HG02763 (cell line): ENCODE measurements around the gene NRG3.
"Not testable (repeated sequence)": the region's sequence is repeated elsewhere in the genome, so short reads cannot be mapped to it uniquely, and the experiment has no call there.

ENCODE experiments used
- ATAC-seq: cut with Tn5 transposase; IDR thresholded peaks from one replicate; pipeline ENCODE4 v1.9.1; 2021; ENCODE audit warnings: mild to moderate bottlenecking, moderate library complexity; ENCODE audit not compliant: unreplicated experiment

NRG3 gene

DNA sequence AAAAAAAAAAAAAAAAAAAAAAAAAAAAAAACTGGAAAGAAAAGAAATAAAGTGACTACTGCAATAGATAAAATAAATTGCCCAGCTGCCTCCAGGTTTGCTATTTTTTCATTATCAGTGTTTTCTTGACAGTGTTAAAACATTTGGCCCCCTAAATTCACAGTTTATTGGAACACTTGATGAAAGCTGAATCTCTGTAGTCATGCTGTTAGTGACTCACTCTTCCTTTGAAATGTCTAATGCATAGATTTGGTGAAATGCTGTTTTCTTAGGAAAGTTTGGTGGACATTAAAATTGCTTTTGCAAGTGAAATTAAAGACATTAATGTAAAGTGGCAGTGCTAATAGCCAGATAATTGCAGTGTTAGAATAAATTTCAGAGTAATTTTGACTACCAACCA lies 785.2 kb downstream of the NRG3 start:
- no peak for ATAC-seq

DNA sequence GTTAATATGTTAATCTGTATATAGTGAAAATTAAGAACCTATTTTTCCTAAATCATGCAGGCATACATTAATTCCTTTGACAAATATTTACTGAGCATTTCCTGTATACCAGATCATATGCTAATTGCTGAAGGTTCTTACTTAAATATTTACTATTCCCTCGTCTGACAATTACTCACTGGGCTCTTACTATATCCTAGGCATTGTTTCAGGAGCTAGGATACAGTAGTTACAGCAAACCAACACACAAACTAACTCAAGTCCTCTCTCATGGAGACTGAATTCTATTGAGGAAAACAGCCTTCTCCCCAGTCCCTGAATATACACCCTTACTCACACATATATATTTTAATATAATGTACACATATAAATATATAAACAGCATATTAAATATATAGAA lies 786.0 kb downstream of the NRG3 start:
- ATAC-seq = no peak

DNA sequence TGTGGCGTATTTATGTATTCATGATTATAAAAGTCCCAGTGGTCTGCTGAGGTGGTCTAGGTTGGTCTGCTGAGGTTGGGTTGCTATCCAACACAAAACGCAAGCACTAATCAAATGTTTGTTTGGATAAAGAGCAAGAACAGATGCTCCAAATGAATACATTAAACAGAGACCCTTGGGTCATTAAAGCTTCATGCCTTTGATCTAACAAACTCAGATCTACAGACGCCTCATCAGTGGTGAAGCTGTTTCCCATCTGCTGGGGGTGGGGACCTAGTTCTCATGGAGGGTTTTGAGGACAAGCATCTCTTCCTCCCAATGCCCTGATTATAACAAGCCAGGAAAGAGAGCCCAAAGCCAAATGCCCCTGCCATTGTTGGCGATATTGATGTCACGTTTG lies 786.7 kb downstream of the NRG3 start:
- ATAC-seq = no peak

DNA sequence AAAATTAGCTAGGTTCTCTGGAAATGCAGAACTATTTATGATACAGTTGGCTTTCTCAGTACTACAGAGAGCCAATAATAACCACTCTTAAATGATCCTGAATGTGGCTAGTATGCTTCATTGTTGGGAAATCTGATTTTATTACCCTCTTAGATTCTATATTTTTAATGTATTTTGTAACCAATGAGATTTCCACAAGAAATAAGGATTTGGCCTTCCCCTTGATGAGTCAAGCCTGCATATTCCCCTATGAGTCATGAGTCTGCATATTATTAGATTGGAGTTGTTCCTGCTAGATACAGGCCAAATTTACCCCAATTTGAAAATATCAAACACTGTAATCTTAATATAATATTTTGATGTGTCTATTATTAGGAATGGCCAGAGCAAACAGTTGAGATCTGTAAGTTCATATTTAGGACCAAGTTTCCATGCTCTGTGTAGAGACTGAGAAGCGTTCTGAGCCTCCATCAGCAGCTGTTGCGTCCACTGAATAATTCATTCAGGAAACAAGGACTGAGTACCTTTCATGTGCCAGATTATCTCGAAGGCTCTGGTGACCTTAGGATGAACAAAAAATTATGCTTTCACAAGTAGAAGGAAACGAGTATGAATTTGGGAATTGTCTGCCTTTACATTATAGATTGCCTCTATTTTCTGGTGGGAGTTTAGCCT lies 793.4 kb downstream of the NRG3 start:
- no peak for ATAC-seq

DNA sequence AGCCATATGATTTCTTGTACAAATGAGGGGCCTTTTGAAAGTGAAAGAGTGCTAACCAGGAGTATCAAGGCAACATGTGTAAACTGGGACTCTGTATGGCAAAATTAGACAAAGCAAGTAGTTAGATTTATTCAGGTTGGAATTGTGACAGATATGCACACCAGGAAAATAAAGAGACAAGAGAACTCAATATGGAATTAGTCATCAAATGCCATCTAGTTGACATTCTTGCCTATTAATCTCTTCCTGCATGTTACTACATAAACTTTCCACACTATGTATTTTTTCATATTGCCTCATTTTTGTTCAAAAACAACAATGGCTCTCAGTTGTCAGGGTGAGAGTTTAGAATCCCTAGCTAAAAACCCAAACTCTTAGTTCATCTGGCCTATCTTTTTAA lies 799.0 kb downstream of the NRG3 start:
- no peak for ATAC-seq

DNA sequence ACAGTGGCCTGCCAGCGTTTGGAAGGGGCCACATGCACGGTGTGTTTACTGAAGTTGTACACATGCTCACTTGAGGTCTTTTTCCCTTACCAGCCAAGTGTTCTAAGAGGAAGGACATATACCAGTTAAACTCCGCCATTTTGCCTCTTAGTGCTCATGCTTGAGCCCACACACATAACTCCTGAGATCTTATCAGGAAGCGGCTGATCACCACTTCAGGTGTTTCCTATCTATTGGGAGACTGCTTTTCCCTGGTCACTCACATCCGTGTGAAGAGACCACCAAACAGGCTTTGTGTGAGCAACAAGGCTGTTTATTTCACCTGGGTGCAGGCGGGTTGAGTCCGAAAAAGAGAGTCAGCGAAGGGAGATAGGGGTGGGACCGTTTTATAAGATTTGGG lies 802.9 kb downstream of the NRG3 start:
- not testable (repeated sequence) for ATAC-seq

DNA sequence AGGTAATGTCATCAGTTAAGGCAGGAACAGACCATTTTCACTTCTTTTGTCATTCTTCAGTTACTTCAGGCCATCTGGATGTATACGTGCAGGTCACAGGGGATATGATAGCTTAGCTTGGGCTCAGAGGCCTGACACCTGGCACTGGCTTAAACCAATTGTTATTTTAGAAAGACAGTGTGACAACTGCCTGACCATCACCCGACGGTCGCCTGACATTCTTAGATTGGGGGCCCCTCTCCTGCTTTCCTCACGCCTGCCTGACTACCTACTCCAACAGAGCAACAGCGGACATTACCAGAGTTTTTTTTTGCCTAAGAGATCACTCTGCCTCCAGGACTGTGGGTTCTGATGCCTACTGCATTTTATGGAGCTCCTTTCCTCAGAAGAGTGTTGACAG lies 803.5 kb downstream of the NRG3 start:
- not testable (repeated sequence) for ATAC-seq

DNA sequence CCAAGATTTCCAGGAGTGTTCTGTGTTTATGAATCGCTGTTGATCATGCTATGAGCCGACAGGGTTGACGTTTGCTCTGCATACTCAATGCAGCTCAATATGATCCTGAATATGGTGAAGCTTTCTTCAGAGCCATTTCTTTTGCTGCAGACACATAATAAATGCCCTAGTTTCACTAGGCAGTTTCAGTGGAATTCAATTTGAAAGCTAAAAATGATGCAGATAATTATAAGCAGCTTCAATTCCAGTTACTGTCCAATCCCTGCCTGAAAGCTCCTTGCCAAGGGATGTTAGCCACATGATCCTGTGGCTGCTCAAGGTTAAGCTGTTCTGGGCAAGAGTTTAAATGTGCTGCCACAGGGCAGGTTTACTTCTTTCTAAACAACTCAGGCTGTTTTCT lies 805.6 kb downstream of the NRG3 start:
- ATAC-seq = no peak

DNA sequence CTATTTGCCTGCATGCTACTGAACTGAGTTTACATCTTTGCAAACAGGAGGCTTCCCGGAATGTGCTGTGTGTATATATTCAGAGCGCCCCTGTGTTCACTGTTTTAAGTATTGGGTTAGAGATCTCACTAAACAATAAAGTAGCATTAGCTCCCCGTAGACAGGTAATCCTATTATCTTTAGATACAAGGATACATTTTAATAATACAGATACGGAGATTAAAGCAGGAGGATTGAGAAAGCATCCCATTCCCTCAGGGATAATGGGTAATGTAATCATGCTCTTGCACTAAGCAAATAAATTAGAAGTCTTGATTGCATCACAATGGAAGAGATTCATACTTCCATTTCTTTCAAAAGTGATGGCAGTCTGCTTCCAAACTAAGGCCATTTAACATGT lies 809.0 kb downstream of the NRG3 start:
- ATAC-seq = no peak

DNA sequence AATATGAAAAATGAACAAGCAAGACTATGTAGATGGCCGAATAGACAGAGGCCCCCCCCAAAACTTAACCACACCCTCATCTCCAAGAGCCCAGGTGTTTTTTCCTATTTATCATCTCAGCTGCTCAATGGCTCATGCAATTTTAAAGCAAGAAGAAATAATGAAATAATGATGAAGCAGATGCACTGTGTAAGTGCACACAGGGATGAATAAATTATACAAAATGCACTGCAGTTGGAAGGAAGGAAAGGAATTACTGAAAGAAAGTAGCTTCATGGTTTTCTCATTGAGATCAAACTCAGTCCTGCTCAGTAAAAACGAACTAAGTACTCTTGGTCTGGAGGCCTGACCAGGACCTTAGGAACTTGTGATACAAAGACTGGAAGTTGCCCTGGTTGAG lies 810.1 kb downstream of the NRG3 start:
- no peak for ATAC-seq

DNA sequence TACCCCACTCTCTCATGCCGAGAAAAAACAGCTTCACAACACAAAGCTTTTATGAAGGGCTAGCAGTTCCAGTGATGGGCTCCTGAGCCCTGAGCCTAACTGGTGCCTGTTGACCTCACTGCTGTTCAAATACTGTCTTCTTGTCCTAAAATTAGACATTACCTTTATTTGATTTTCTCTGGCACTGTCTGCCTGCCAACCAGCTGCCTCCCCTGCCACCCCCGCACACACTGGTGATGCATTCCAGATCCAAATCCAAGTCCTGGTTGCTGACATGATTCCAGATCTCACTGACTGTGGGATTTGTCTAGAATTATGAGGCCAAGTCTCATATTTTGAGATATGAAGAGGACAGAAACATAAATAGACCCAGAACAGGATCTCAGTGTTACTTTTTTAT lies 816.2 kb downstream of the NRG3 start:
- ATAC-seq = no peak

DNA sequence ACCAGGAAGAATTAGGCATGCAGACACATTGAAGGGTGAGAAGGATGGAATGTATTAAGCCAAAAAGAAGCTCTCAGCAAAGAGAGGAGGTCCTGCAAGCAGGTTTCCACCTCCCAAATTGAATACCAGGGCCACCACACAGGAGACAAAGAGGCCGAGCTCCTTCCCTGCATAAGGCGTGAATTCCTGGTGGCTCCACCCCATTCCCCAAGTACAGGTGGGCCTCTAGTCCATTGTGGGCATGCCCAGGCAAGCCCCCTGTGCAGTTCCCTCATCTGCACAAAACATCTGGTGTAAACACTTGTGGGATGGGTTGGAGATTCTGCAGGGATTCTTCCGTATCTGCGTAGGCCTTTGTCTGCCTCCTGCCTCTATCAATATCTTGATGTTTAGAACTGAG lies 817.5 kb downstream of the NRG3 start:
- no peak for ATAC-seq

DNA sequence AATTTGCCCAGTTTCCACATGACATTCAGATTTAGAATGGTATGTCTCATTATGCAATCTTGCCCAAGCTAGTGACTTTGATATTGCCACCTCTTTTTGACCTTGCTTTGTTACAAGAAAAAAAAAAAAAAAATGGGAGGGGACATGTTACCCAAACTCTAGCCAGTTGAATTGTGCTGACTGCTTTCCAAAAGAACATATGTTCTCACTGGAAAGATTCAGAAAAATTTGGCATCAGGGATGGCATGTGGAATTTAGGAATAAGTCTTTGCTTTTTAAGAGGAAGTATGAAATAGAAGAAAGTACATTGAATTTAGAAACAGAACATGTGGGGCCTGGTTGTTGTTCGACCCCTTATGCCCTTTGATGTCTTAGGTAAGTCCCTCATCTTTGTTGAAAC lies 846.8 kb downstream of the NRG3 start:
- ATAC-seq = no peak

DNA sequence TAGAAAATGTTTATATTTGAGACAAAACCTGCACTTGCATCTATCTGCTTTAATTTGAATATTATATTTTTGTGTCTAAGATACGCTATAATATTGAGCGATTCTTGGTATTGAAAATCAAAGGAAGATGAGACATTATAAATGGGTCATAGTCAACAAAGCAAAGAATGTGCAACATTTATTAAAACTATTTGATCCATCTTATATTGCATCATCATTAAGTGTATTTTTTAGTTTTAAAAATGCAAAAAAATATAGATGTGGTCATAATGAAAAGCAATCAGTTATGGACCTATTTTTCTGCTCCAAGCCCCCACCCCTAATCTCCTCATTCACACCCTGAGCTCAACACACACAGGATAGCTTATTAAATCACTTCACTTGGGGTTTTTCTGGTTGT lies 847.3 kb downstream of the NRG3 start:
- no peak for ATAC-seq

DNA sequence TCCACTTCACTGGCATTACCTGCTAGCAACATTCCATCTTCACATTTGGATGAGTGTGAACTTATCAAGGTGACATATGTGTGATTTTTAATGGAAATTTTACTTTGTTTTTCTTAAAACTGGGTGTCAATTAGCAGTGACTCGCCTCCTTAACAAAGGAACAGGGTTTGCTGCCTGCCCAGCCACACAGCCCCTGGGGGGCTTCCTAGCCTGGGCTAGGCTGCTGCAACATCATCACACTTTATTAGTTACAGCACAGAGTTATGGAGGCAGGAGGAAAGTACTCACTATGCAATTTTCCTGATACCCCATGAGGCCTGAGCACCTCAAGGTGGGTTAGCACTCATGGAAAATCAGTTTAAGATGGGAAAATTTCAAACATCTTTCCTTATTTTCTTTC lies 861.3 kb downstream of the NRG3 start:
- ATAC-seq = no peak

DNA sequence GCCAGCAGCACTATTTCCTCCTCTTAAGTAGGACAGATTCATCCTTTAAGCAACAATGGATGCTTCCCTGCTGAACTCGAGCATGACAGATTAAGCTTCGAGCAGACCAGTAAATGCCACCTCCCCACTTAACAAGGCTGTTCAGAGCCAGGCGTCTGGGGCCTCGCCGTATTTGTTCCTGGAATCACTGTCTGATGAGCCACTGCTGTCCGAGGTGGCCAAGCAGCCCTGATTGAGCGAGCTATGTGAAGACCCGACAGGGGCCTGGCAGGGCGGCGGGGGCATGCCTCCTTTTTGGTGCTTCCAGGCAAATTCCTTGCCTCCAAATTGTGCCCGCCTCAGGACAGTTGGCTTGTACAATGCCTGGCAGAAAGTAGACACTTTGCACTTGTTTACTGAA lies 862.6 kb downstream of the NRG3 start:
- ATAC-seq = no peak

DNA sequence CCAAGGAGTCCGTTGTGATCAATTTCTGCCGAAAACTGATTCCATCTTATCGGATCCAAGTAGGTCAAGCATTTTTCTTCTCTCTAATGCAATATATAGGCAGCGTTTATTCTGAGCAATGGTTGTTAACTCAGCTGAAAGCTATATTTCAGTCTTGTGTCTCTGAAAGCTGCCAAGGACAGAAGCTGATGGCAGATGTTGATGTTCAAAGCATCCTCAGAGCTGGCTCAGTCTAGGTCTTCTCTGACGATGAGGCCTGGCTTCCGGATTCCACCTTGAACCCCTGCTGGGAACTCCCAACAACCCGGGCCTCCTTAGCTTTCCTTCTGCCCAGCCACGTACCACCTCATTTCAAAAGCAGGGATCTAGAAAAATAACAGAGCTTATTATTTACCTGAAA lies 863.6 kb downstream of the NRG3 start:
- no peak for ATAC-seq

DNA sequence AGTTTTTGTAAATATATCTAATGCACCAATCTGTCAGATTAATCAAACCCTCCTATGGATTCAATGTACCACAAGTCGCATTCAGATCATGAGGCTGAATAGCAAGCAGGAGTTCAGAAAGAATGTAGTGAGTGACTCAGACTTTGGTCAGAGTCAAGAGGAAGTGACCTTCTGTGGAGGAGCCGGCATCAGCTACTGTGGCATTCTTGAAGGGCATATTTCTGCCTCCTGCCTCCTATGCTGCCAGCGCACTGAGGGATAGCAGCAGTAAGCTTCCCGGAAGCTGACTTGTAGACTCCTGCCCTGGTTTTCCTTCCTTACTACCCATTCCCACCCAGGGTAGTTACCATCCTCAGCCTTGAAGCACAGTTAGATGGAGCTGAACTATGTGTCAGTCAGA lies 867.5 kb downstream of the NRG3 start:
- ATAC-seq = no peak

DNA sequence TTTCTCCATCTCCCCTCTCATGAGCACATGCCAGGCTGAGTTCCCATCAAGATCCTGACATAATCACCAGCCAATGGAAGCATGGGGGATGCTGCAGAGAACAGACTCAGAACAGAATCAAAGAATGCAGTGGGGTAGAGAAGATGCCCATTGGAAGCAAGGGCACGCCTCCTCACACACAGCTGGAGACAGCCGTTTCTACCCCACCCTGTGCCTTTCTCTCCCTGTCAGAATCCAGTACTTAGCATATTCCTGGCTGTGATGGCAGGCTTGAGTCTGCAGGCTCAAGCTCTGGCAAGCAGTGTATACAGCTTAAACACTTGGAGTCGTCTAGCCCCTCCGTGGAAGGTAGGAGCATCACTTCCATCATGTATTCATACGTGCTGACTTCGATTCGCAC lies 867.9 kb downstream of the NRG3 start:
- no peak for ATAC-seq

DNA sequence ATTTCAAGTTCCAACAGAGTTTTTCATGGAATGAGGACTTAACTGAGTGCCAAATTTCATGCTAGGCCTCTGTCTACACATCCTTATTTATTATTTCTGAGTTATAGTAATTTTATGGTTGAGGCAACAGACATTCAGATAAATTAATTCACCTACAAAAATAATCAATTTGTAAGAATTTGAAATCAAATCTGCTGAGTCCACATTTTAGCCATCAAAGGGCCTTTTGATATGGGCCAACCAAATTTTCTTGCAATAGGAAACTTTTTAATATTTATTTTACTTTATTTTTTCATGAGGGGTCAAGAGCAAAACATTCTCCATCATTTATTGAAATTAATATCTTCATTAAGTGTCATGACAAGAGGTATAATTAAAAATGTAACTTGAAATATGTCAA lies 875.5 kb downstream of the NRG3 start:
- ATAC-seq = no peak

DNA sequence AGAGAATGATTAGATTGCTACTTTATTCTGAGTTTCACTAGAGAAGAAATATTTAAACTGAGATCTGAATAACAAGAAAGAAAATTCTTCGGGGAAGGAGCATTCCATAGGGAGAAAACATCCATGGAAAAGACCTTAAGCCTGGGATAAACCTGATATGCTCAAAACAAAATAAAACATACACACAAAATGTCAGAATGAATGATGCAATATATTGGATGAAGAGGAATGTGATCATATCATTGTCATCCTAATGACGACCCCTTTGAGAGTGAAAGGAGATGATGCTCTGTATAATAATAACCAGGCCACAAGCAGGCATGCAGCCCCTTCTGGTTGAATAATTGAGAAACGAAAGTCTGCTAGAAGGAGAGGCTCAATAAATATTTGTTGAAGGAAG lies 882.4 kb downstream of the NRG3 start:
- ATAC-seq = no peak

DNA sequence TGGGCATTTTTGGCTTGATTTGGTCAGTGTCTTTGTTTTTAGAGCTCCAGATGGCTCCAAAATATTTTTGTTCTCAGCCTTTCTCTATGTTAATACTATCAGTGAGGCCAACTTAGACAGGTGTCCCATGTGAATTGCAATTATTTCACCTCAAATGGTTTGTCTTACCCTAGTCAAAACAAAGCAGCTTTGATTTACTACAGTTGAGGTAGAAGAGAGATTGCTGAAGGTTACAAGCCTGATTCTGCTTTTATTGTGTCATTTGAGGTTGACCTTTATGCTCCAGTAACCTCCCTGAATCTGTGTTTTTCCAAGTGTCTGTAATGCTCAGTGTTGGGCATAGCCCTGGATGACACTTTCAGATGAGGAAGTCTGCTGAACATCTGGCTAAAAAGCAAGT lies 882.9 kb downstream of the NRG3 start:
- ATAC-seq = no peak

DNA sequence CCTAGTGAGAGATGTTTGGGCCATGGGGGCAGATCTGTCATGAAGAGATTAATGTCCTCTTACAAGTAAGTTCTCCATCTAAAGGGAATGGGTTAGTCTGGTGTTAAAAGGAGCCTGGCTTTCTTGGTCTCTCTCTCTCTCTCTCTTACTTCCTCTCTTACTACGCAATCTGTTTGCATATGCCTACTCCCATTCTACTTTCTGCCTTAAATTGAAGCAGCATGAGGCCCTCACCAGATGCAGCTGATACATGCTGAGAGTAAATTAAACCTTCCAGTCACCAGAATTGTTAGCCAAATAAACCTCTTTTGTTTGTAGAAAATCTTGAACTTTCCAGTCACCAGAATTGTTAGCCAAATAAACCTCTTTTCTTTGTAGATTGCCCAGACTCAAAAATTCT lies 884.1 kb downstream of the NRG3 start:
- ATAC-seq = no peak

DNA sequence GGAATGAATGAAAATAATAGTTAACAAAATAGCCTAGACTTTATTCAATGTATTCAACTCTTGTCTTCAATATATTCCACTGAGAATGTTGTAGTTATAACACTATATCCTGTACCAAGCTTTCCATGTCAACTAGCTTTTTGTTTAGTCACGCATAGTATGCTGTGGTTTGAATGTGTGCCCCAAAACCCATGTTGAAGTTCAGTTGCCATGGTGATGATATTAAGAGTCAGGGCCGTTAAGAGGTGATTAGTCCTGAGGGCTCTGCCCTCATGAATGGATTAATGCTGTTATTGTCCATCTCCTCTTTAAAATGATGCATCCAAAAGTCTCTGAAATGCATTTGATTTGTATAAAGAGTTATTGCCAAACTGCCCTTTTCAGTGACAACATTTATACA lies 887.6 kb downstream of the NRG3 start:
- no peak for ATAC-seq
